GM19023 (cell line): Measurements from ENCODE around the gene SIVA1.

ENCODE experiments used
- ATAC-seq: cut with Tn5 transposase; IDR thresholded peaks from one replicate; pipeline ENCODE4 v1.9.1; 2021; ENCODE audit warnings: mild to moderate bottlenecking, moderate library complexity; ENCODE audit not compliant: unreplicated experiment

The SIVA1 gene

DNA sequence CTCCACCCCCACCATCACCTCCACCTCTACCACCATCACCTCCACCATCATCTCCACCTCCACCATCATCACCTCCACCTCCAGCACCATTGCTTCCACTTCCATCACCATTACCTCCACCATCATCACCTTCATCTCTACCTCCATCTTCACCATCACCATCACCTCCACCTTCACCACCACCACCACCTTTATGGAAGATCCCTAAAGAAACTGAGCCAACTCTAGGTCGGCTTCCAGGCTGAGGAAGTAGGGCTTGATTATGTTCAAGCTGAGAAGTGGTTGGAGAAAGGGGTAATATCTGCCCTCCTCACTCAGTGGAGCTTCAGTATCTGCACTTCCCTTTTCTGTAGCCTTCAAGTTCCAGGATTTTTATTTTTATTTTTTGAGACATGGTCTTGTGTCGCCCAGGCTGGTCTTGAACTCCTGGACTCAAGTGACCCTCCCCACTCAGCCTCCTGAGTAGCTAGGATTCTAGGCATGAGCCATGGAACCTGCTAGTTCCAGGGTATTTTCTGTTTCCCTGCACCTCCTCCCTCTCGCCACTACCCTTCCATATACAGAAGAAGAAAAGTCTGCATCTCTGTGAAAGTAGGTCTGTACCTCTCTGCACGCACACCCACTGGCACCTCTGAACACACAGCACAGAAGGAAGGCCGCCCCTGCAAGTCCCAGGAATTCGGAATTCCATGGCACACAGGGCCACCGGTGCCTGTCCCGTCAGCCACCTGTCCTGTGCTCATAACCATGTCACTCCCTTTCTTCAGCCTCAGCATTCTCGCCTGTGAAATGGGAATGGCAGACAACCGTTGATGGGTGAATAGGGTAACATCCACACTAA is 53.9 kb downstream of the SIVA1 start:
- no peak for ATAC-seq

DNA sequence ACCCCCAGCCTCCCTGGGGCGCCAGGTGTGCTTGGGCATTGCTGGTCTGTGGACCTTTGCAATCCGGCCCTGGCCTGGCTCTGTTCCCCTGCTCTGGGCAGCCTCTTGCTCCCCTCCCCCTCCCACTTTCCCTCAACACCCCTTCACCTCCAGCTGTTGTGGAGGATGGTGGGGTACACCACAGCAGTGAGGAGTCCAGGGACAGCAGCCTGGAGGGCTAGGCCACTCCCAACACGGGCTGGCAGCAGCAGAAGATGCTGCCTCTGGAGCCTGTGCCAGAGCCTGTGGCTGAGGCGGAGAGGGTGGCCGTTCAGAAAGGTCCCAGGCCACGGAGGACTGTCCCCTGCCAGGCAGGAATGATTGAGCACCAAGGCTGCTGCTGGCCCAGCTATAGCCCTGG is 55.5 kb downstream of the SIVA1 start:
- no peak for ATAC-seq
